Mucosa of stomach (tissue), 1 donor: ENCODE data around the gene ENG.
"Not testable (repeated sequence)": the region's sequence is repeated elsewhere in the genome, so short reads cannot be mapped to it uniquely, and the experiment has no call there.

Experiments
- H3K27me3 ChIP-seq: one replicate; pipeline ENCODE4 v1.7.0; 2013; ENCODE audit warnings: mild to moderate bottlenecking, low read length; ENCODE audit not compliant: control insufficient read depth, insufficient read depth
- H3K36me3 ChIP-seq: one replicate; pipeline ENCODE4 v1.7.0; 2013; ENCODE audit warnings: low read length; ENCODE audit not compliant: control insufficient read depth, insufficient read depth
- H3K4me1 ChIP-seq: one replicate; pipeline ENCODE4 v1.7.0; 2013; ENCODE audit warnings: mild to moderate bottlenecking, low read length; ENCODE audit not compliant: control insufficient read depth, insufficient read depth
- H3K4me3 ChIP-seq: one replicate; pipeline ENCODE4 v1.7.0; 2013; ENCODE audit warnings: low read length
- H3K9ac ChIP-seq: one replicate; pipeline ENCODE4 v1.7.0; 2013; ENCODE audit warnings: mild to moderate bottlenecking, low read length, moderate library complexity
- H3K9me3 ChIP-seq: one replicate; pipeline ENCODE4 v1.7.0; 2013; ENCODE audit warnings: mild to moderate bottlenecking, low read length, moderate library complexity; ENCODE audit not compliant: control insufficient read depth
- donor health status: Pancreatic carcinoma.

Gene ENG

DNA sequence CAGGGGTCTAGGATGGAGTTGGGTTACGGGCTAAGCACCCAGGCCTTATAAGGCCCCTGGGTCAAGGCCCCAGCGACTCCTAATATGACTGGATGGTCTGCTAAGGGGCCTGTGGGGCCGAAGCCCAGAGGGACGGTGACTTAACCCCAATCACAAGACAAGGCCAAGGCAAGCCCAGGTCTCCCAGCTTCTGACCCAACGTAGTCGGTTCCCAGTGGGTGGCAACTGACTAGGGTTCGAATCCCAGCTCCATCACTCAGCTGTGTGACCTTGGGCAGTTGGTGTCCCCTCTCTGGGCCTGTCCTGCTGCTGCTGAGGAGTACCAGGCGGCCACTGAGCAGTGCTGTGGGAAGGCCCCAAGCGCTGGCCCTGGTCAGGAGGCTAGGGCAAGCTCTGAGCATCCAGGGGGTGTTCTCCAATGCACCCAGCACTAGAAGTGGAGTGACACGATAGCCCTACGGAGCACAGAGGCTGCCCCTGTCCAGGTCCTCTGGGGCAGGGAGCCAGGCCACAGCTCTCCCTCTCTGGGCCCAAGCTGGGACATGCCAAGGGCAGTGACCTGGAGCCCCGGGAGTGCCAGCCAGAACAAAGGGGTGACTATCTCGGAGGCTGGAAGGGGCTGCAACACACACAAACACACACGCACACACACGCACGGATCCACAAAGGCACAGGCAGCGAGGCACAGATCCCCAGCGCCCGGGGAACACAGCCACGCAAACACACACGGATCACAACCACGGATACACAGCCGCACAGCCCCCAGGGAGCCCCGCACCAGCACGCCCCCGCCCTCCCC lies 22.5 kb upstream of the ENG start:
- Histone ChIP-seq H3K4me1 (peaks cover 44% of the 10 kb centered on the region), H3K9ac (peak overlapping the region; percentile 74), H3K4me3 (peak overlapping the region; percentile 44), H3K9me3 (no peaks in the 10 kb centered on the region), H3K27me3 (no peaks in the 10 kb centered on the region), H3K36me3 (no peaks in the 10 kb centered on the region)

DNA sequence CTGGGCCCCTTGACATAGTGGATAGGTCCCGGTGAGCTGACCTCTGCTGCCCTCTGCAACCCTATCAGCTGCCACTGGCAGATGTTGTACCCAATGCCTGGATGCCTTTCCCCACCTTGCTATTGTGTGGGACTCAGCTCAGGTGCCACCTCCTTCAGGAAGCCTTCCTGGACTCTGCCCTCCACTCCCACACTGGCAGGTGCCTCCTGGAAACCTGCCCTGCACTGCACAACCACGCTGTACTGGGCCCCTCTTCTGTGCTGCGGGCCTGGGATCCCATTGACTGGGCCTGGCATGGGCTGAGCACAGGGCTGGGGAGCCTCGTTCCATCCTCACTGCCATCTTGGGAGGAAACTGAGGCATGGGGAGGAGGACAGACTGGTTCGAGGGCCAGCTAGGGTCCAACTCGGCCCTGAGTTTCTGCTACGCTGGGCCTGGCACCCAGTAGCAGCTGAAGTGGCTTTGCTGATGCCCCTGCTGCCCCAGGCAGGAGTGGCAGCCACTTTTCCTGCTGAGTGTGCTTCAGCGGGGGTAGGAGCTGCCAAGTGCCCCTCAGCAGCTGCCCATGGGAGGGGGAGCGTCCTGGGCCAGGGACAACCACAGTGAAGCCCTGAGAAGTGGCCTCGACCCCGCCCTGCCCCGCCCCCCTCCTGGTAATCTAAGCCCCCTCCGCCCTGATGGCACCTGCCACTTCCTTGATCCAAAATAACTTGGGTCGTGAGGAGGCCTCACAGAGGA lies 21.7 kb upstream of the ENG start:
- Histone ChIP-seq H3K4me3 (no peak overlapping the region), H3K27me3 (no peaks in the 10 kb centered on the region), H3K9me3 (no peaks in the 10 kb centered on the region), H3K36me3 (no peaks in the 10 kb centered on the region), H3K4me1 (peaks cover 44% of the 10 kb centered on the region), H3K9ac (peak overlapping the region; percentile 74)

DNA sequence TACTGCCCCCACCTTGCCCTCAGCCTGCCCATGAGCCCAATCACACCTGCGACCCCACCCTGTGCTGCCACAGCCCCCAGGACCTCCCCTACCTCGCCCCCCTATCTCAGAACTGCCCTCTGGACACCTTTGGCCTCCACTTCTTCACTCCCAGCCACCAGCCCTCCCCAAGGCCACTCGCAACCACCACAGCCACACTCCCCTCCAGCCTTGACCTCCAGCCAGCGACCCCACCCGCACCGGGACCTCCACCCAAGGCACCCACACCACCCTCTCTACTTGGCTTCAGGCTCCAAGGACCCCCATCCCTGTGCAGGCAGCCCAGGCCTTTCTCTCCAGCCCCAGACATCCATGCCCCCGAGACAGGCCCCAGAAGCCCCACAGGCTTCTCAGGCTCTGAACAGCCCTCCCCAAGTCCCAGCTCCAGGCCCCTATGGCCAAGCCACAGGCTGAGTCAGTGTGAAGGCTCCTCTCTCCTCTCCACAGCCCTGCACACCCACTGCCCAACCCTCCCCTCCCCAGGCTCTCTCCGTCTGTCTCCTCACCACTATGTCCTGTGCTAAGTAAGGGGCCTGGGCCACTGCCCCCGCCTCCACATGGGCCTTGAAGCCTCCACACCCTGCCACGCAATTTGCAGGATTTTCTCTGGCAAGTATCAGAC lies 21.0 kb upstream of the ENG start:
- no peak overlapping the region for H3K4me3 ChIP-seq
- H3K9ac ChIP-seq, result peak overlapping the region; percentile 25
- H3K4me1 ChIP-seq, result peaks cover 44% of the 10 kb centered on the region

DNA sequence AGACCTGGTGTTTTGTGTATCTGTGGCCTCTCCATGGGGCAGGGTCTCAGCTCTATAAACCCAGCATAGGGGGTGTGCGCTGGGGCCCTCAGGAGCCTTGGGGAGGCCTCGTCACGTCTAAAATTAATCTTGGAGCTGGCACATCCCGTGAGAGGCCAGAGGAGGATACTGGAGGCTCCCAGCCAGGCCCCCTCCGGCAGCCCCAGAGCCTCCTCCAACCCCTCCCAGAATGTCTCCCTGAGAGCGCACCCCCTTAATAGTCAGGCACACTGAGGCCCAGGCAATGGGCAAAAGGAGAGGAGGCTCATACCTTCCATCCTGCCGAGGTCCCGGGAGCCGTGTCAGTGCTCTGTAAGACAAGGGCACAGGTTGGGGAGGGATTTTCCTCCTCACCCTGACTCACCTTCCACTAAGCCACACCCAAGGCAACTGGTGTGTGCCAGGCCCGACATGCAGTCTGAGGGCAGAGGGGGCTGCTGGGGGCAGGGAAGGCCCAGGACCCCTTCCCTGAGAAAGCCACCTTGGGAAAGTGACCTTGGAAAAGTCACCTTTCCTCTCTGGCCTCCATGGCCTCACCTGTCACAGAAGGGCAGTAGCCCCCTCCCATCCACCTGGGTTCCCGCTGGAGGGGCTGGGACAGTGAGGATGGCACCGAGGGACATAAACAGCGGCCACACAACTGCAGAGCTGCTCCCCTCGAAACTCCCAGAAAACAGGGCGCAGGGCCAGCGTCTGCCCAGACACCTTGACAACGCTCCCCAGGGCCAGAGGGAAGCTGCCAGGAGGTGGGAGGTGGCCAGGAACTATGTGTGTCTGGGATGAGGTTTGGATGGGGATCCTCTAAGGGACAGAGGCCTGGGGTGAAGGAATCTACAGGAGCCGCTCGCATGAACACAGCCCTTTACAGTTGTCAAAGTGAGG lies 20.1 kb upstream of the ENG start:
- Histone ChIP-seq H3K27me3 (no peaks in the 10 kb centered on the region), H3K4me3 (no peak overlapping the region), H3K9ac (no peak overlapping the region), H3K4me1 (peaks cover 44% of the 10 kb centered on the region), H3K9me3 (no peaks in the 10 kb centered on the region), H3K36me3 (no peaks in the 10 kb centered on the region)

More for the DNA sequence above, 21.0 kb upstream of the ENG start:
- Histone ChIP-seq H3K36me3 (no peaks in the 10 kb centered on the region), H3K27me3 (no peaks in the 10 kb centered on the region), H3K9me3 (no peaks in the 10 kb centered on the region)

DNA sequence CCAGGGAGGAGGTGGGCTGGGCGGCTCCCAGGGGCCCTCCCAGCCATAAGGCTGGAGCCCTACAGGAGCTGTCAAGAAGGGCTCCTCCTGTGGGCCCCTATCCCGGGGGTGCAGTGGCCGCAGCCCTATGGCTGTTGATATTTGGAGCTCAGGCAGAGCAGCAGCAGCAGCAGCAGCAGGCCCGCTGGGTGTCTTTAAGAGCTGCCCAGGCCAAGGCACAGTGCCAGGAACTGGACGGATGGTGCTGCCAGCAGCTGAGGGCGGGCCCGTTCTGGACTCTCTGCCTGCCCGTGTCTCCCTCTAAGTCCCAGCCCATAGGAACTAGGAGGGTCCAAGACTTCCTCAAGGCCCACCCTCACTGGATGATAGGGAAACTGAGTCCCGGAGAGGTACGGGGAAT lies 19.4 kb upstream of the ENG start:
- Histone ChIP-seq H3K36me3 (no peaks in the 10 kb centered on the region), H3K9ac (no peak overlapping the region), H3K9me3 (no peaks in the 10 kb centered on the region), H3K4me1 (peaks cover 44% of the 10 kb centered on the region), H3K27me3 (no peaks in the 10 kb centered on the region), H3K4me3 (no peak overlapping the region)

DNA sequence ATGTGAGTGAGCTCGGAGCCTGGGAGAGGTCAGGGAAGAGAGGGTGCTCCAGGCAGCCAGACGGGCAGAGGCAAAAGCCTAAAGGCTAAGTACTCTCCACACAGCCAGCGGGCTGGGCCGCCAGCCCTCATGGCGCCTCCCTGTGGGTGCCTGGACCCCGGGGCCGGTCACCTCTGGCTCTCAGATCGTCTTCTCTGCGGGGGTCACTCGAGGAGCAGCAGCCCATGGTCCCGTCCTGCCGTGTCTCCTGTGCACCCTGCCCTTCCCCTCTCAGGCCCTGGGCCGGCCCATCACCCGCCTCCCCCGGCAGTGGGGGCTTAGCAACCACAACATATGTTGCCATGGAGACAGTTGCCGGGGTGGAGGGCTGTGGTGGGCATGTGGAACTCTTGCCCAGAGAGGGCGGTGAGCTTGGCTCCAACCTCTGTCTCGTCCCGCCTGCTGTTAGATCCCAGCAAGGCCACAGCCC lies 18.8 kb upstream of the ENG start:
- no peak overlapping the region for H3K9ac ChIP-seq
- H3K4me1 ChIP-seq, result peaks cover 43% of the 10 kb centered on the region
- no peaks in the 10 kb centered on the region for H3K9me3 ChIP-seq
- no peaks in the 10 kb centered on the region for H3K27me3 ChIP-seq
- no peaks in the 10 kb centered on the region for H3K36me3 ChIP-seq
- H3K4me3 ChIP-seq, result no peak overlapping the region

DNA sequence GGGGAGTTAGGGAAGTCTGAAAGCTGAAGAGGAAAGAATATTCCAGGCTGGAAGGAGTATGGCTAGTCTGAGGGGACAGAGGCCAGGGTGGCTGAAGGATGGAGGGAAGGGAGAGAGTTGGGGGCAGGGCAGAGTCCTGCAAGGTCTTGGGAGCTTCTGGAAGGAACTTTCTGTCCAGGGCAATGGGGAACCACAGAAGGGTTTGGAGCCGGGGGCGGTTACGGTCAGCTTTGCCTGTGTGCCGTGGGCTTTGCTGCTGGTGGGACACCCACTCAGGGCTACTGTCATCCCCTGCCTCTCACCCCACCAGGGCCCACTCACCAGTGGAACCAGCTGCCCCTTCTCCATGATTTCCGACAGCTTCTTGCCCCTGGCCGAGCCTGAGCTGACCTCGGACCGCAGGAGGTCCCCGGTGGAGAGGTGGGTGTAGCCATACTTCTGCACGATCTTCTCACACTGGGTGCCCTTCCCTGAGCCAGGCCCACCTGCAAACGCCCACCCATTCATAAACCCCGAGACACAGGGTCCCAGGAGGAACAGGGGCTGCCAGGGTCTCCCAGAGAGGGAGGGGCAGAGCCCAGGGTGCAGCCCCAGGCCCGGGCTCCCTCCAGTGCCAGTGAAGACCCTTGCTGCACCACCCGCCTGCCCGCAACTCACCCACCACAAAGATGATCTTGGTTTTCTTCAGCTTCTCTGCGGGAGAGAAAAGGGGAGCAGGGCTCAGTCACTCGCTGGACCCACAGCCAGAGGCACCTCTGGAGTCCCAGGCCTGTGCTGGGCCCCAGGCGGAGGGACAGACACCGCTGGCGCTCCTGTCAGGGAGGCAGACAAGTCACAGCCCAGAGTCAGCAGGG lies 18.1 kb upstream of the ENG start:
- Histone ChIP-seq H3K27me3 (no peaks in the 10 kb centered on the region), H3K36me3 (no peaks in the 10 kb centered on the region), H3K9me3 (no peaks in the 10 kb centered on the region), H3K4me1 (peaks cover 37% of the 10 kb centered on the region), H3K9ac (no peak overlapping the region), H3K4me3 (no peak overlapping the region)

DNA sequence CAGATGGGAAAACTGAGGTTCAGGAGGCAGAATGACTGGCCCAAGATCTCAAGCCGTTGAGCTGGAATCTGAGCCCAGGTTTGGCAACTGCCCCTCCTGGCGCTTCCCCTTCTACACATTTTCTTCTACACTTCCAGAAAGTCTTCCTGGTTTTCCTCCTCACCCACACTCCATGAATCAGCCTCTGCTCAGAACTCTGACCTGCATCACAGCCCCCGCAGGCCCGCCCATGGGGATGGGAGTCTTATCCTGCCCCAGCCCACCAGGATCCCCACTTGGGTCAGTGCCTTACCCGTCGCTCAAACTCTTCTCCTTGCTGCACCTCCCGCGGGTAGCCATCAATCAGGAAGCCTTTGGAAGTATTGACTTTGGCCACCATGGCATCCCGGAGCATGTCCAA lies 17.1 kb upstream of the ENG start:
- Histone ChIP-seq H3K4me1 (peaks cover 29% of the 10 kb centered on the region), H3K4me3 (no peak overlapping the region), H3K36me3 (no peaks in the 10 kb centered on the region), H3K9me3 (no peaks in the 10 kb centered on the region), H3K27me3 (no peaks in the 10 kb centered on the region), H3K9ac (no peak overlapping the region)

DNA sequence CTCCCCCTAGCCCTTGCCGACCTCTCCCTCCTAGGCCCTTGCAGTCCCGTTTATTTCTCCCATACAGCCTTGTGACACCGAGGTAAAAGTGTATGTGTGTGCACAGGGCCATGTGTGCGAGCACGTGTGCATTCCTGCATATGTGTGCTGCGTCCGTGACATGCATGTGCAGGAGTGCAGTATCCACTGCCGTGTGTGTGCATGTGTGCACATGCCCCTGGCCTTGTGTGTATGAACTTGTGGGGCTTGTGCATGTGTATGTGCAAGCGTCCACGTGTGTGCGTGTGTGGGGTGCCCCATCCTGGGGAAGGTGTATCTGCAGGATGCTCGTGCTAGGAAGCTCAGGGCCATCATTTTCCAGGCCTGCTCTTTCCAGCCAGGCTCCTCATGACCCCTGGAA lies 16.4 kb upstream of the ENG start:
- Histone ChIP-seq H3K4me1 (peaks cover 25% of the 10 kb centered on the region), H3K4me3 (no peak overlapping the region), H3K9ac (no peak overlapping the region), H3K27me3 (no peaks in the 10 kb centered on the region), H3K9me3 (no peaks in the 10 kb centered on the region), H3K36me3 (no peaks in the 10 kb centered on the region)

DNA sequence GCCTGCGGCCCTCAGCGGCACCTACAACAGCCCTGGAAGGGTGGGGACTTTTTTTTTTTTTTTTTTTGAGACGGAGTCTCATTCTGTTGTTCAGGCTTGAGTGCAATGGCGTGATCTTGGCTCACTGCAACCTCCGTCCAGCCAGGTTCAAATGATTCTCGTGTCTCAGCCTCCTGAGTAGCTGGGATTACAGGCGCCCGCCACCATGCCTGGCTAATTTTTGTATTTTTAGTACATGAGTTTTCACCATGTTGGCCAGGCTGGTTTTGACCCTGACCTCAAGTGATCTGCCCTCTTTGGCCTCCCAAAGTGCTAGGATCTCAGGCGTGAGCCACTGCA lies 15.7 kb upstream of the ENG start:
- not testable (repeated sequence) for H3K4me3 ChIP-seq, H3K27me3 ChIP-seq, H3K36me3 ChIP-seq, H3K9me3 ChIP-seq, H3K9ac ChIP-seq
- H3K4me1 ChIP-seq, result peaks cover 17% of the 10 kb centered on the region
